GM12878 (cell line): ENCODE results near the gene ARL15. TPM values are rescaled to one million over a fixed set of nuclear protein-coding genes. Genes with fewer than 3 reads are reported as not detected.

Source experiments
- ATAC-seq: fragments of 200-7000 bp; cut with Tn5 transposase; 3 replicates; pipeline ENCODE4 v1.9.1; 2020; ENCODE audit warnings: mild to moderate bottlenecking, moderate library complexity
- BruUV-seq: library from RNA; stranded (reverse); fragments of 400-500 nt; replicated peaks from 2 replicates; lab custom pipeline; 2021; lab: Mats Ljungman, UMichigan
- CTCF ChIA-PET: fragments of 300-600 bp; sonication (Branson Sonifier 250); formaldehyde crosslinking; extraction: SDS; loops from one replicate; lab custom pipeline; 2021; ENCODE audit warnings: inconsistent platforms; lab: Yijun Ruan, JAX
- POLR2A ChIA-PET: fragments of 350-600 bp; formaldehyde crosslinking; extraction: SDS; loops from one replicate; lab custom pipeline; 2021; ENCODE audit warnings: inconsistent platforms; lab: Charles Lee
- RAD21 ChIA-PET: fragments of 300-600 bp; sonication (Branson Sonifier 250); formaldehyde crosslinking; loops from one replicate; lab custom pipeline; 2023; ENCODE audit warnings: antibody characterized with exemption; ENCODE audit not compliant: unreplicated experiment; lab: Charles Lee
- SMC1A ChIA-PET: fragments of 300-600 bp; sonication (Branson Sonifier 250); formaldehyde crosslinking; loops from one replicate; lab custom pipeline; 2023; ENCODE audit not compliant: unreplicated experiment, uncharacterized antibody; lab: Charles Lee
- DNase-seq: peaks from one replicate; pipeline ENCODE4 v3.0.0-alpha.2; 2011; ENCODE audit warnings: low read depth, low spot score
- FAIRE-seq: peaks from 3 replicates; lab custom pipeline; 2011; peaks lifted over from hg19 to GRCh38; lab: Jason Lieb, UNC
- H2AFZ ChIP-seq: 2 replicates; pipeline ENCODE4 v1.6.0; 2011; ENCODE audit warnings: low read depth, low read length, control low read depth; ENCODE audit not compliant: control insufficient read depth
- H3K27ac ChIP-seq: 2 replicates; pipeline ENCODE4 v1.5.1; 2011; ENCODE audit warnings: control low read depth; ENCODE audit not compliant: control insufficient read depth, insufficient read depth
- H3K27me3 ChIP-seq, 2 experiments: replicated peaks in 1 of 2; 2 replicates each; pipeline versions ENCODE4 v1.6.0 to v1.6.1; 2011; ENCODE audit warnings: low read length in 1 of 2; ENCODE audit not compliant: control insufficient read depth in 2 of 2, insufficient read depth in 2 of 2
- H3K36me3 ChIP-seq, 2 experiments: 2 replicates each; pipeline ENCODE4 v1.5.1; 2011; ENCODE audit warnings: low read length in 1 of 2; ENCODE audit not compliant: control insufficient read depth in 2 of 2, insufficient read depth in 2 of 2
- H3K4me1 ChIP-seq: 2 replicates; pipeline ENCODE4 v1.6.1; 2011; ENCODE audit warnings: mild to moderate bottlenecking, low read length, moderate library complexity, mixed read lengths; ENCODE audit not compliant: control insufficient read depth, insufficient read depth
- H3K4me2 ChIP-seq: 2 replicates; pipeline ENCODE4 v1.6.0; 2011; ENCODE audit warnings: control low read depth; ENCODE audit not compliant: control insufficient read depth, insufficient read depth
- H3K4me3 ChIP-seq: fragments of 200-600 bp; sonication (generic); 2 replicates; pipeline ENCODE4 v1.5.1; 2016
- H3K79me2 ChIP-seq: 2 replicates; pipeline ENCODE4 v1.6.0; 2011; ENCODE audit warnings: low read length; ENCODE audit not compliant: control insufficient read depth, insufficient read depth
- H3K9ac ChIP-seq: 2 replicates; pipeline ENCODE4 v1.8.0; 2011; ENCODE audit warnings: low read length, control low read depth, mixed read lengths; ENCODE audit not compliant: control insufficient read depth, insufficient read depth
- H3K9me3 ChIP-seq: replicated peaks from 3 replicates; pipeline ENCODE4 v1.5.1; 2011; ENCODE audit warnings: mild to moderate bottlenecking, low read length; ENCODE audit not compliant: control insufficient read depth, insufficient read depth
- H4K20me1 ChIP-seq: 2 replicates; pipeline ENCODE4 v1.6.0; 2011; ENCODE audit not compliant: control insufficient read depth, insufficient read depth
- CHD4 ChIP-seq: fragments of 200-600 bp; sonication (generic); IDR thresholded peaks from 2 replicates; pipeline ENCODE4 v1.6.1; 2016; ENCODE audit warnings: mild to moderate bottlenecking
- EED ChIP-seq: sonication (generic); IDR thresholded peaks from 2 replicates; pipeline ENCODE4 v1.6.1; 2016; ENCODE audit warnings: antibody characterized with exemption, low read depth
- KAT2A ChIP-seq: conservative IDR thresholded peaks from 2 replicates; pipeline ENCODE4 v1.6.1; 2011; ENCODE audit warnings: low read depth, low read length; ENCODE audit not compliant: control insufficient read depth
- MTA3 ChIP-seq: IDR thresholded peaks from 2 replicates; pipeline ENCODE4 v1.6.1; 2012; ENCODE audit warnings: low read length, inconsistent platforms, borderline replicate concordance
- MYC ChIP-seq: IDR thresholded peaks from 2 replicates; pipeline ENCODE4 v1.6.1; 2011; ENCODE audit warnings: mild to moderate bottlenecking, low read length, moderate library complexity, inconsistent platforms; ENCODE audit not compliant: insufficient read depth, insufficient replicate concordance, insufficient read length, severe bottlenecking
- NFIC ChIP-seq: IDR thresholded peaks from 2 replicates; pipeline ENCODE4 v1.6.1; 2012; ENCODE audit warnings: low read depth, mild to moderate bottlenecking, inconsistent platforms, low read length, moderate library complexity
- PAX5 ChIP-seq: IDR thresholded peaks from 2 replicates; pipeline ENCODE4 v1.6.1; 2011; ENCODE audit warnings: low read depth, low read length, borderline replicate concordance
- SUZ12 ChIP-seq: fragments of 200-600 bp; sonication (generic); IDR thresholded peaks from one replicate; pipeline ENCODE4 v1.6.1; 2018; ENCODE audit warnings: antibody characterized with exemption, mild to moderate bottlenecking; ENCODE audit not compliant: unreplicated experiment
- WGBS: methylation state at CpG from one replicate; pipeline ENCODE4 v1.1.6; 2016; ENCODE audit warnings: low lambda C conversion rate; ENCODE audit not compliant: insufficient replicate concordance, insufficient coverage; ENCODE audit errors: missing lambda C conversion rate; 5-methylcytosine and 5-hydroxymethylcytosine counted together
- in situ Hi-C: fragments of 300-500 bp; cut with MboI; formaldehyde crosslinking; loops from 9 replicates; pipeline ENCODE4 v1.14.3; 2018; ENCODE audit warnings: mixed read lengths
- intact Hi-C: fragments of 100-400 bp; cut with micrococcal nuclease; formaldehyde crosslinking; loops from one replicate; pipeline ENCODE4 v1.14.2; 2022; ENCODE audit not compliant: unreplicated experiment
- polyA plus RNA-seq, 11 experiments: library from polyadenylated mRNA; depleted of rRNA in 4 of 11; unstranded in 6 of 11; stranded (reverse) in 5 of 11; fragments of >200 nt; fragmentation: Nextera tagmentation in 4 of 11; fragmentation: Illumina TruSeq in 1 of 11; extraction: Ambion mirVana in 4 of 11; extraction: Trizol in 1 of 11; gene quantifications; 1 replicate in 1 of 11; 2 replicates in 10 of 11; pipeline versions ENCODE4 v1.2.1 to v1.2.3, GENCODE V29; 2011 to 2016; ENCODE audit warnings: inconsistent platforms in 2 of 11, missing spikeins in 2 of 11, low read depth in 1 of 11
- total RNA-seq, 4 experiments: library from RNA; depleted of rRNA in 3 of 4; stranded (reverse); fragments of >200 nt in 3 of 4; fragmentation: Illumina TruSeq in 1 of 4; extraction: Trizol in 1 of 4; gene quantifications; 2 replicates each; pipeline versions ENCODE4 v1.2.1 to v1.2.3, GENCODE V29; 2013 to 2021

The ARL15 gene
- total and polyA plus RNA-seq, 10 of the 15 experiments (the other 5 are each of a cell fraction or from before 2014, with no cell fraction given): 3.6 to 11.0 (median 7.7) TPM

GRCh38 chr5:54344653-54345052 lies 34.3 kb upstream of the ARL15 start (continued):
- TF ChIP-seq MYC: no peak
- TF ChIP-seq MTA3: no peak
- no peak for TF ChIP-seq KAT2A
- no peak for TF ChIP-seq NFIC
- TF ChIP-seq SUZ12: no peak
- TF ChIP-seq, all 136 proteins: peak for 0

GRCh38 chr5:54341971-54342370 lies 31.6 kb upstream of the ARL15 start:
- no peaks in the 10 kb centered on the region for H3K4me1 ChIP-seq
- RAD21 ChIA-PET: no interaction called here
- no peak overlapping the region for H2AFZ ChIP-seq
- DNase-seq (no peak), FAIRE-seq (no peak), ATAC-seq (no peak)
- WGBS: 49% methylated on average over 2 of the region's 2 CpGs
- intact Hi-C loops (no loop called here), in situ Hi-C loops (no loop called here)
- no peak overlapping the region for H3K4me2 ChIP-seq
- CTCF ChIA-PET: interaction anchor here (0.5 kb wide), 1 partner anchor 864 kb away, joined by 3 read pairs; no protein-coding TSS in a partner anchor
- no peak overlapping the region for H3K4me3 ChIP-seq
- no peak overlapping the region for H3K9ac ChIP-seq
- no peak for TF ChIP-seq EED
- no peak for TF ChIP-seq CHD4
- TF ChIP-seq PAX5: no peak
- no peaks in the 10 kb centered on the region for H3K36me3 ChIP-seq
- H4K20me1 ChIP-seq: no peaks in the 10 kb centered on the region
- SMC1A ChIA-PET: no interaction called here
- no peak overlapping the region for H3K27ac ChIP-seq
- H3K79me2 ChIP-seq: no peaks in the 10 kb centered on the region
- no peaks in the 10 kb centered on the region for H3K27me3 ChIP-seq
- POLR2A ChIA-PET: no interaction called here
- no TSS peak for BruUV-seq
- no peaks in the 10 kb centered on the region for H3K9me3 ChIP-seq
